ENCODE results near the gene RIPK1. TPM values are rescaled to one million over a fixed set of nuclear protein-coding genes. Genes with fewer than 3 reads are reported as not detected.
"Not testable (repeated sequence)": the region's sequence is repeated elsewhere in the genome, so short reads cannot be mapped to it uniquely, and the experiment has no call there.

Gene RIPK1
- total RNA-seq, 4 donors from 2014 or later, result 26.2 to 33.5 (median 29.0) TPM

GRCh38 chr6:3045777-3046176 lies 22.5 kb upstream of the RIPK1 start:
- TF ChIP-seq CTCF (IDR thresholded peaks at IDR 0.05) (no peak), POLR2A (IDR thresholded peaks at IDR 0.05) (no peak)
- H3K9me3 ChIP-seq, result no peaks in the 10 kb centered on the region
- H3K27me3 ChIP-seq, result no peaks in the 10 kb centered on the region
- H3K4me1 ChIP-seq, result no peaks in the 10 kb centered on the region
- no peak for DNase-seq
- no peak overlapping the region for H3K27ac ChIP-seq
- 68 to 93% methylated on average over 1 of the region's 1 CpG for WGBS, 2 donors
- intact Hi-C loops (cut with DNase I), result no loop called here
- H3K36me3 ChIP-seq, result no peaks in the 10 kb centered on the region
- no peak overlapping the region for H3K4me3 ChIP-seq (replicated peaks in 1 of 3)

GRCh38 chr6:3046295-3046694 lies 22.0 kb upstream of the RIPK1 start:
- no peak overlapping the region for H3K27ac ChIP-seq
- H3K4me3 ChIP-seq (replicated peaks in 1 of 3), result no peak overlapping the region
- H3K9me3 ChIP-seq, result no peaks in the 10 kb centered on the region
- no peak for DNase-seq
- no peaks in the 10 kb centered on the region for H3K36me3 ChIP-seq
- intact Hi-C loops (cut with DNase I), result no loop called here
- WGBS, 2 donors, result 87 to 91% methylated on average over 3 of the region's 3 CpGs
- TF ChIP-seq POLR2A (IDR thresholded peaks at IDR 0.05), result no peak
- TF ChIP-seq CTCF (IDR thresholded peaks at IDR 0.05), result no peak
- H3K27me3 ChIP-seq, result no peaks in the 10 kb centered on the region
- no peaks in the 10 kb centered on the region for H3K4me1 ChIP-seq

GRCh38 chr6:3048009-3048408 lies 20.3 kb upstream of the RIPK1 start:
- H3K27me3 ChIP-seq; H3K36me3 ChIP-seq; intact Hi-C loops (cut with DNase I); H3K27ac ChIP-seq; H3K4me3 ChIP-seq (replicated peaks in 1 of 3); DNase-seq; H3K9me3 ChIP-seq; H3K4me1 ChIP-seq: not testable (repeated sequence)
- 89 to 96% methylated on average over 3 to 4 of the region's 4 CpGs for WGBS, 2 donors

- H3K27ac ChIP-seq, result no peak overlapping the region
- peaks cover 0 to 15% of the 10 kb centered on the region in 2 donors for H3K4me1 ChIP-seq
- intact Hi-C loops (cut with DNase I), result loop anchor here (5.0 to 10.0 kb wide), 2 partner anchors 55 to 208 kb away; partner anchors contain the start of genes NQO2 and SERPINB1
- DNase-seq, result no peak
- no peaks in the 10 kb centered on the region for H3K27me3 ChIP-seq
- H3K9me3 ChIP-seq, result no peaks in the 10 kb centered on the region
- 80 to 87% methylated on average over 17 of the region's 17 CpGs for WGBS, 2 donors
- H3K36me3 ChIP-seq, result no peaks in the 10 kb centered on the region
- no peak for TF ChIP-seq CTCF (IDR thresholded peaks at IDR 0.05)
- TF ChIP-seq POLR2A (IDR thresholded peaks at IDR 0.05), result no peak
- H3K4me3 ChIP-seq (replicated peaks in 1 of 3), result no peak overlapping the region
Measured at GRCh38 chr6:3052481-3053230, 15.6 kb upstream of the RIPK1 start.

GRCh38 chr6:3053231-3053508 lies 15.1 kb upstream of the RIPK1 start:
- no peaks in the 10 kb centered on the region for H3K9me3 ChIP-seq
- WGBS, 2 donors, result 64 to 66% methylated on average over 11 of the region's 11 CpGs
- intact Hi-C loops (cut with DNase I), result loop anchor here (5.0 to 10.0 kb wide), 2 partner anchors 56 to 208 kb away; partner anchors contain the start of genes NQO2 and SERPINB1
- H3K4me3 ChIP-seq (replicated peaks in 1 of 3), result peak overlapping the region in 1 of 3 donors; percentile 28
- peaks cover 0 to 15% of the 10 kb centered on the region in 2 donors for H3K4me1 ChIP-seq
- DNase-seq, result no peak
- peak overlapping the region in 1 of 3 donors; percentile 58 for H3K27ac ChIP-seq
- no peaks in the 10 kb centered on the region for H3K27me3 ChIP-seq
- TF ChIP-seq POLR2A (IDR thresholded peaks at IDR 0.05), result no peak
- TF ChIP-seq CTCF (IDR thresholded peaks at IDR 0.05), result no peak
- no peaks in the 10 kb centered on the region for H3K36me3 ChIP-seq

GRCh38 chr6:3054229-3055157 lies 13.8 kb upstream of the RIPK1 start:
- not testable (repeated sequence) for H3K9me3 ChIP-seq, H3K27me3 ChIP-seq, H3K36me3 ChIP-seq
- intact Hi-C loops (cut with DNase I), result loop anchor here (5.0 to 10.0 kb wide), 2 partner anchors 57 to 210 kb away; partner anchors contain the start of genes NQO2 and SERPINB1
- Histone ChIP-seq H3K27ac (peak overlapping the region in 2 of 3 donors; percentile 58), H3K4me3 (replicated peaks in 1 of 3) (peak overlapping the region in 2 of 3 donors; percentile 28 to 35), H3K4me1 (peaks cover 0 to 15% of the 10 kb centered on the region in 2 donors)
- DNase-seq, result peak; percentile 77 to 78
- WGBS, 2 donors, result 18% methylated on average over 27 of the region's 27 CpGs

GRCh38 chr6:3055158-3055499 lies 13.2 kb upstream of the RIPK1 start:
- DNase-seq; H3K27me3 ChIP-seq; H3K4me3 ChIP-seq (replicated peaks in 1 of 3); H3K36me3 ChIP-seq; H3K9me3 ChIP-seq: not testable (repeated sequence)
- Histone ChIP-seq H3K27ac (peak overlapping the region in 2 of 3 donors; percentile 11 to 58), H3K4me1 (peaks cover 0 to 15% of the 10 kb centered on the region in 2 donors)
- 54 to 57% methylated on average over 3 of the region's 3 CpGs for whole genome bisulfite sequencing, 2 donors
- intact Hi-C loops (cut with DNase I), result loop anchor here (10.0 kb wide), 1 partner anchor 210 kb away; the partner anchor contains the start of gene SERPINB1

All from thyroid gland (tissue), 4 donors.